PC-3 (cell line): ENCODE measurements around the gene NTM.

Experiments used
- EZH2 ChIP-seq: fragments of 300-600 bp; sonication (generic); IDR thresholded peaks from one replicate; pipeline ENCODE4 v1.6.1; 2017; ENCODE audit warnings: antibody characterized with exemption, mild to moderate bottlenecking, low read length; ENCODE audit not compliant: unreplicated experiment
- TF ChIP-seq, protein P1 (sequence below): fragments of 300-600 bp; sonication (generic); conservative IDR thresholded peaks from 2 replicates; pipeline ENCODE4 v1.5.1; 2017; ENCODE audit warnings: antibody characterized with exemption, low read depth, mild to moderate bottlenecking, low read length

DNA sequence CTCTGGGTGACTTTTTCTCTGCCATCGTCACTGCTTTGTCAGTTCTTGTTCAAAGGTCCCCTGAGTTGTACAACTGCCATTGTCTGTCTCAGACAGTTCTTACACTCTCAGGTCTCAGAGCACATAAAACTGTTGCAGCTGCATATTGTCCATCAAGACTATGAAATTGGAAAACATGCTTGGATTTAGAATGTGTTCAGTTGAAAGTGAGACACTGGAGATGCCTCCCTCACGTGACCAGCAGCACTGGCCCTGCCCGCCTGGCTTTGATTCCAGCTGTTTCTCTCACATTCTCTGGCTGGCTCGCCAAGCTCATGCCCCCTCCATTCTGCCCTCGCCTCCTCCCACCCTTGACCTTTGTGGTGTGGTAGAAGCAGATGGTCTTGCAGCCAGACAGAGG, 244.2 kb downstream of the NTM start:
- TF ChIP-seq, protein P1, sequence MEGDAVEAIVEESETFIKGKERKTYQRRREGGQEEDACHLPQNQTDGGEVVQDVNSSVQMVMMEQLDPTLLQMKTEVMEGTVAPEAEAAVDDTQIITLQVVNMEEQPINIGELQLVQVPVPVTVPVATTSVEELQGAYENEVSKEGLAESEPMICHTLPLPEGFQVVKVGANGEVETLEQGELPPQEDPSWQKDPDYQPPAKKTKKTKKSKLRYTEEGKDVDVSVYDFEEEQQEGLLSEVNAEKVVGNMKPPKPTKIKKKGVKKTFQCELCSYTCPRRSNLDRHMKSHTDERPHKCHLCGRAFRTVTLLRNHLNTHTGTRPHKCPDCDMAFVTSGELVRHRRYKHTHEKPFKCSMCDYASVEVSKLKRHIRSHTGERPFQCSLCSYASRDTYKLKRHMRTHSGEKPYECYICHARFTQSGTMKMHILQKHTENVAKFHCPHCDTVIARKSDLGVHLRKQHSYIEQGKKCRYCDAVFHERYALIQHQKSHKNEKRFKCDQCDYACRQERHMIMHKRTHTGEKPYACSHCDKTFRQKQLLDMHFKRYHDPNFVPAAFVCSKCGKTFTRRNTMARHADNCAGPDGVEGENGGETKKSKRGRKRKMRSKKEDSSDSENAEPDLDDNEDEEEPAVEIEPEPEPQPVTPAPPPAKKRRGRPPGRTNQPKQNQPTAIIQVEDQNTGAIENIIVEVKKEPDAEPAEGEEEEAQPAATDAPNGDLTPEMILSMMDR, result no peak
- no peak for TF ChIP-seq EZH2
